Measurements from ENCODE around the gene SCML1. TPM values are rescaled to one million over a fixed set of nuclear protein-coding genes. Genes with fewer than 3 reads are reported as not detected.

SCML1 gene
- total RNA-seq, 1 experiment from 2014 or later, result 1.6 TPM

GRCh38 chrX:17713288-17713687 lies 24.0 kb upstream of the SCML1 start:
- no peak overlapping the region for H3K56ac ChIP-seq (ENCODE audit: insufficient read length, low read depth, low read length)
- DNase-seq, result no peak
- no CpG with 5 or more reads among the region's 2 CpGs for WGBS (ENCODE audit: extremely low coverage, insufficient read length, low lambda C conversion rate)
- H3K4ac ChIP-seq (ENCODE audit: low read depth, low read length), result no peak overlapping the region
- peaks cover 9% of the 10 kb centered on the region for H3K27me3 Mint-ChIP-seq (ENCODE audit: low read depth)
- H2BK12ac ChIP-seq (ENCODE audit: insufficient read length, low read depth, low read length), result no peak overlapping the region
- no peak overlapping the region for H3K4me2 ChIP-seq (ENCODE audit: insufficient read depth, insufficient read length, low read length)
- no peaks in the 10 kb centered on the region for H3K23me2 ChIP-seq (ENCODE audit: insufficient read length, low read depth, low read length, poor library complexity, severe bottlenecking)
- H3K9me3 Mint-ChIP-seq, result no peaks in the 10 kb centered on the region
- H3K79me2 ChIP-seq (ENCODE audit: insufficient read depth, low read length), result no peaks in the 10 kb centered on the region
- no peaks in the 10 kb centered on the region for H3K9me3 ChIP-seq (ENCODE audit: control insufficient read depth, low read depth, low read length)
- H3K79me1 ChIP-seq (ENCODE audit: insufficient read depth, low read depth, low read length, poor library complexity, severe bottlenecking), result no peaks in the 10 kb centered on the region
- H3K14ac ChIP-seq (ENCODE audit: insufficient read depth, low read length), result no peak overlapping the region
- no peak overlapping the region for H3K27ac ChIP-seq (ENCODE audit: insufficient read length, low read depth, low read length)
- no peak overlapping the region for H3K27ac Mint-ChIP-seq
- no peak overlapping the region for H3K18ac ChIP-seq (ENCODE audit: insufficient read length, low read depth, low read length)
- no peak overlapping the region for H4K8ac ChIP-seq (replicated peaks; ENCODE audit: insufficient read length, low read depth, low read length)
- no peak overlapping the region for H2BK20ac ChIP-seq (ENCODE audit: low read depth, low read length, poor library complexity, severe bottlenecking)
- no peak overlapping the region for H3T11ph ChIP-seq (ENCODE audit: low read length)
- no peak overlapping the region for H2BK120ac ChIP-seq (ENCODE audit: low read depth, low read length, poor library complexity, severe bottlenecking)
- TF ChIP-seq, protein P1, sequence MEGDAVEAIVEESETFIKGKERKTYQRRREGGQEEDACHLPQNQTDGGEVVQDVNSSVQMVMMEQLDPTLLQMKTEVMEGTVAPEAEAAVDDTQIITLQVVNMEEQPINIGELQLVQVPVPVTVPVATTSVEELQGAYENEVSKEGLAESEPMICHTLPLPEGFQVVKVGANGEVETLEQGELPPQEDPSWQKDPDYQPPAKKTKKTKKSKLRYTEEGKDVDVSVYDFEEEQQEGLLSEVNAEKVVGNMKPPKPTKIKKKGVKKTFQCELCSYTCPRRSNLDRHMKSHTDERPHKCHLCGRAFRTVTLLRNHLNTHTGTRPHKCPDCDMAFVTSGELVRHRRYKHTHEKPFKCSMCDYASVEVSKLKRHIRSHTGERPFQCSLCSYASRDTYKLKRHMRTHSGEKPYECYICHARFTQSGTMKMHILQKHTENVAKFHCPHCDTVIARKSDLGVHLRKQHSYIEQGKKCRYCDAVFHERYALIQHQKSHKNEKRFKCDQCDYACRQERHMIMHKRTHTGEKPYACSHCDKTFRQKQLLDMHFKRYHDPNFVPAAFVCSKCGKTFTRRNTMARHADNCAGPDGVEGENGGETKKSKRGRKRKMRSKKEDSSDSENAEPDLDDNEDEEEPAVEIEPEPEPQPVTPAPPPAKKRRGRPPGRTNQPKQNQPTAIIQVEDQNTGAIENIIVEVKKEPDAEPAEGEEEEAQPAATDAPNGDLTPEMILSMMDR (conservative IDR thresholded peaks at IDR 0.05), result no peak
- no peak overlapping the region for H3K4me3 Mint-ChIP-seq
- no peak overlapping the region for H3K9ac ChIP-seq (ENCODE audit: extremely low read depth, insufficient read length, low read length)
- no peaks in the 10 kb centered on the region for H3K27me3 ChIP-seq (ENCODE audit: insufficient read depth, low read length)
- no peak overlapping the region for H4K5ac ChIP-seq (ENCODE audit: insufficient read length, low read depth, low read length)
- no peaks in the 10 kb centered on the region for H4K20me1 ChIP-seq (ENCODE audit: control insufficient read depth, insufficient read depth, insufficient read length)
- no peak overlapping the region for H4K91ac ChIP-seq (ENCODE audit: insufficient read length, low read depth, low read length)
- H2BK15ac ChIP-seq (ENCODE audit: low read depth, low read length), result no peak overlapping the region
- H3K4me1 Mint-ChIP-seq, result no peaks in the 10 kb centered on the region
- H3K4me1 ChIP-seq (ENCODE audit: insufficient read depth, low read length), result no peaks in the 10 kb centered on the region
- no peaks in the 10 kb centered on the region for H3K36me3 Mint-ChIP-seq (ENCODE audit: insufficient read depth in 1 of 3, low read depth in 3 of 3)
- no peak overlapping the region for H2BK5ac ChIP-seq (ENCODE audit: insufficient read length, low read length)
- no peak overlapping the region for H3K23ac ChIP-seq (ENCODE audit: insufficient read length, low read depth, low read length)
- H2AK5ac ChIP-seq (ENCODE audit: insufficient read length, low read length), result no peak overlapping the region
- no peak overlapping the region for H2AFZ ChIP-seq (ENCODE audit: low read length)
